ENCODE results near the gene CABCOCO1. TPM values are rescaled to one million over a fixed set of nuclear protein-coding genes. Genes with fewer than 3 reads are reported as not detected.

The CABCOCO1 gene
- total and polyA plus RNA-seq, 9 of the 15 experiments (the other 6 are each of a cell fraction or from before 2014, with no cell fraction given): 0.04 TPM; not detected in 8

DNA sequence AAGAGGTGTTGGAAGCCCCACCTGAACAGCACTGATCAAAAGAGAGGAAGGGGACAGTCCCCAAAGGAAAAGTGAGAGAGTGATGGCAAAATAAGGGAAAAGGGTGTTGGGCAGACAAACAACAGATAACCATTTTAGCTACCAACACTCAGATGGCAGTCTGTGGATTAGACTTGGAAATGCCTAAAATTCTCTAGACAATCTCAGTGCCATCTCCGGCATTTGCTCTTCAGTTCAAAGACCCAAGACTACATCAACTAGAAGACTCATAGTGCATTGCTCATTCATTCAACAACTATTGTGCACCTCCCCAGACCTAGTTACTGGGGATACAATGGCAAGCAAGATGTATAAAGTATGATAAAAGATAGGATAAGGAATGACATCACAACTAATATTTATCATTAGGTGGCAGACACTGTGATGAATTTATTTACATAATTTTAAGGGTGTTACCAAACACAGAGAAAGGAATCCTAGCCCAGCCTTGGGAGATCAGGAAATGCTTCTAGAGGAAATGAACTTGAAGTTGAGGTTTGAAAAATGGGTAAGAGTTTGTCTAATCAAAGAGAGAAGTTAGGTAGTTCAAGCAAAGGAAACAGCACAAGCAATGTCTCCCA, 129.5 kb downstream of the CABCOCO1 start:
- in situ Hi-C loops (cut with MboI): no loop called here

More for the DNA sequence above, 129.5 kb downstream of the CABCOCO1 start:
- Histone ChIP-seq H2AFZ (ENCODE audit: low read depth, low read length) (peak overlapping the region; percentile 11; the same call in 1 of the 2 replicates), H3K36me3 (ENCODE audit: control insufficient read depth, insufficient read depth, low read length) (no peaks in the 10 kb centered on the region), H3K9ac (ENCODE audit: insufficient read depth in 1 of 2, low read depth in 2 of 2, low read length in 2 of 2) (no peak overlapping the region), H3K4me1 (replicated peaks in 1 of 2; ENCODE audit: control insufficient read depth in 2 of 2, insufficient read depth in 2 of 2, low read length in 2 of 2) (peaks cover 0 to 27% of the 10 kb centered on the region in 2 experiments; a peak in 3 of 5 replicates), H3K9me3 (replicated peaks; ENCODE audit: control insufficient read depth, insufficient read depth, low read depth, low read length) (no peaks in the 10 kb centered on the region), H3K4me2 (ENCODE audit: insufficient read depth, low read length) (no peak overlapping the region), H3K79me2 (ENCODE audit: control insufficient read depth, insufficient read depth, low read length) (no peaks in the 10 kb centered on the region), H3K27ac (ENCODE audit: extremely low read depth, low read depth, low read length) (no peak overlapping the region), H3K9me1 (ENCODE audit: control insufficient read depth, insufficient read depth, low read length) (no peaks in the 10 kb centered on the region), H4K20me1 (replicated peaks; ENCODE audit: control insufficient read depth, insufficient read depth, low read length) (no peaks in the 10 kb centered on the region), H3K27me3 (ENCODE audit: control insufficient read depth in 2 of 2, insufficient read depth in 2 of 2, low read length in 2 of 2) (no peaks in the 10 kb centered on the region; a peak in 1 of 5 replicates), H3K4me3 (no peak overlapping the region)
- ATAC-seq: no peak
- no peak for DNase-seq (ENCODE audit: extremely low read depth in 1 of 4, low spot score in 3 of 4)
- 86% methylated on average over 1 of the region's 1 CpG for WGBS (ENCODE audit: insufficient coverage, low coverage, missing lambda C conversion rate)
- no peak for TF ChIP-seq PHTF2 (CRISPR knock-in tag; IDR thresholded peaks at IDR 0.05)
- TF ChIP-seq CBFA2T3 (IDR thresholded peaks at IDR 0.05): no peak
- TF ChIP-seq, protein P1, sequence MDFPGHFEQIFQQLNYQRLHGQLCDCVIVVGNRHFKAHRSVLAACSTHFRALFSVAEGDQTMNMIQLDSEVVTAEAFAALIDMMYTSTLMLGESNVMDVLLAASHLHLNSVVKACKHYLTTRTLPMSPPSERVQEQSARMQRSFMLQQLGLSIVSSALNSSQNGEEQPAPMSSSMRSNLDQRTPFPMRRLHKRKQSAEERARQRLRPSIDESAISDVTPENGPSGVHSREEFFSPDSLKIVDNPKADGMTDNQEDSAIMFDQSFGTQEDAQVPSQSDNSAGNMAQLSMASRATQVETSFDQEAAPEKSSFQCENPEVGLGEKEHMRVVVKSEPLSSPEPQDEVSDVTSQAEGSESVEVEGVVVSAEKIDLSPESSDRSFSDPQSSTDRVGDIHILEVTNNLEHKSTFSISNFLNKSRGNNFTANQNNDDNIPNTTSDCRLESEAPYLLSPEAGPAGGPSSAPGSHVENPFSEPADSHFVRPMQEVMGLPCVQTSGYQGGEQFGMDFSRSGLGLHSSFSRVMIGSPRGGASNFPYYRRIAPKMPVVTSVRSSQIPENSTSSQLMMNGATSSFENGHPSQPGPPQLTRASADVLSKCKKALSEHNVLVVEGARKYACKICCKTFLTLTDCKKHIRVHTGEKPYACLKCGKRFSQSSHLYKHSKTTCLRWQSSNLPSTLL (IDR thresholded peaks at IDR 0.05): no peak
- no peak for TF ChIP-seq ILK (tag; IDR thresholded peaks at IDR 0.05; ENCODE audit: borderline replicate concordance, low read depth)
- no peak for TF ChIP-seq ZNF274 (IDR thresholded peaks at IDR 0.05; ENCODE audit: borderline replicate concordance, low read depth, low read length)
- TF ChIP-seq FOXM1 (IDR thresholded peaks at IDR 0.05; ENCODE audit: low read depth): 0 out of 2 replicates have a peak, but pooled peaks have one; percentile 14
- no peak for TF ChIP-seq FOXM1 (CRISPR knock-in tag; IDR thresholded peaks at IDR 0.05; ENCODE audit: low read depth)
- no peak for TF ChIP-seq DMBX1 (CRISPR knock-in tag; IDR thresholded peaks at IDR 0.05; ENCODE audit: borderline replicate concordance)
- no peak for FAIRE-seq
- POLR2A ChIA-PET: interaction anchor here (1.0 kb wide), 1 partner anchor 46 kb away, joined by 3 read pairs; no protein-coding TSS in a partner anchor
- intact Hi-C loops (cut with micrococcal nuclease): no loop called here
- CTCF ChIA-PET (ENCODE audit: low intra/inter-chr PET ratio): no interaction called here
- no TSS peak for BruUV-seq (replicated peaks)

Data from K562 (cell line).